A204.1 (cell line): Measurements from ENCODE around the gene GPC2.

Experiments used
- FAIRE-seq: peaks from 2 replicates; lab custom pipeline; 2012; peaks lifted over from hg19 to GRCh38; lab: Jason Lieb, UNC

The GPC2 gene

DNA sequence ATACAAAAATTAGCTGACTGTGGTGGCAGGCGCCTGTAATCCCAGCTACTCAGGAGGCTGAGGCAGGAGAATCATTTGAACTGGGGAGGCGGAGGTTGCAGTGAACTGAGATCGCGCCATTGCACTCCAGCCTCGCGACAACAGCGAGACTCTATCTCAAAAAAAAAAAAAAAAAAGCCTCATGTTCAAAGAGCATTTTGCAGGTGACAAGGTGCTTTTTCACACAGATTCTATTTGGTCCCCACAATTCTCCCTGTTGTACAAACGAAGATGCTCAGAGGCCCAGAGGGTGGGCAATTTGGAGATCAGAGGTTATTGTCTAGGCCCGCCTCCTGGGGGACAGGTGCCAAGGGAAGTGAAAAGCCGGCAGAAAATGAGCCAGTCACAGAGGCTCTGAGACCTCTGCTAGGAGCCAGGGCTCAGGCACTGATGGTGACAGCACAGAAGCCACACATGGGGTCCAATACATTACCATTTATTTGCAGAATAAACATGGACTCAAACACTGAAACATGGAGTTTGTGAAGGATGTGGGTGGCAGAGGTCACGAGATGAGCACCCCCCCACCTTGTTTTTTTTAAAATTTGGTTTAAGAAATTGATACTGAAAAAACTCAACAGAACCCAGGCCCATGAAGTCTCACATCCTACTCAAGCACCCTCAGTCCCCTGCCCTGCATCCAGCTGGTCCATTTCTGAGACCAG lies 7.9 kb downstream of the GPC2 start:
- FAIRE-seq: no peak

DNA sequence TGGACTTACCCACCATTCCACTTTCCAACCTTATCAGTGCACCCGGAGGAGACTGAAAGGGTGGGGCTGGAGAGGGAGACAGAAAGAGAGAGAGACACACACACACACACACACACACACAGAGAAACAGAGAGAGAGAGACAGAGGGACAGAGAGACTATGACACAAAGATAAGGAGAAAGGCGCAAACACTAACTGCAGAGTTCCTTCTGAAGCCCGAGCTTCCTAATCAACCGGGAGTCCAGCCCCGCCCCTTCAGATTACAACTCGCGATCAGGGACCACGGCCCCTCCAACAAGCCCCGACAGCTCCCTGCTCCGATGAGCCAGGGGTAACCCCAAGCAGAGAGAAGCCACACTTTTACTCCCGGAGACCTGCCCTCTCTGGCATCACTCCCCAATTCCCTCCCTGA lies 9.3 kb downstream of the GPC2 start:
- no peak for FAIRE-seq

DNA sequence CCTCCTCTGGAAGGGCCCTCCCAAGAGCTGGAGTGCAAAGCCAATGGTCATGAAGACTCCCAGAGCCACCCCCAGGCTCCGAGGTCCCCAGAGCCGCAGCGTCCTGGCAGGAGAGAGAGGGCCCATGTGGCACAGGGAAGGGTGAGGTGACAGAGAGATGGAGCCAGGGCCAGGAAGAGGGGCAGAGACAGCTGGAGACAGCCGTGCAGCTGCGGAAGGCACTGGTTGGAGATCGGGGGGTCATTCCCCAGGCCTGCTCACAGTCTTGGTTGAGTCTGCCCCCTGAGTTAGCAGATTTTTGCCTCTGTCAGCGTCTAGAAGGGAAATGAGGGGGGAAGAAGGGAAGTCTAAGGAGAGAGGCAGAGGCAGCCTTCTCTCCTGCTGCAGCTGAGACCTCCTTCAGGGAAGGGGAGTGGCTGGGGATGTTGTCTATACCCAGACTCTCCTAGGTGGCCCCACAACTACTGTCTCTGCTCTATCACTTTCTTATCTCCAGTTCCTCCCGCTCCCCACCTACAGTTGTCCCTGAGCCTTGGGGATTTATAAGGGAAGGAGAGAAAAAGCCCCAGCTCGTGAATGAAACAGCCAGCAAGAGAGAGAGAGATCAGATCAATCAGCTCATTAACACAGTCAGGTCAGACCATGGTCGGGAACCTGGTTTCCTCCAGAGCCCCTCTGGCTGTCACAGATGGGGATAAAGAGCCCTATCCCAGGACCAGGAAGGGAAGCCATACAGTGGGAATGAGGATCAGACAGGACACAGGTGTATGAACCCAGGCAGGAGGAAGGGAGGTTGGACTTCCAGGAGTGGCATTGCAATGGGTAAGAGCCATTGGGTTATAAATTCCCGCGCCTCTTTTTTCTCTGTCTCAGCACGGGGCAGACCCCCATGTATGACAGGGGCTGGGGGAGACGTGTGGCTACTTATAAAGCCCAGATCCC lies 9.9 kb downstream of the GPC2 start:
- FAIRE-seq: no peak

DNA sequence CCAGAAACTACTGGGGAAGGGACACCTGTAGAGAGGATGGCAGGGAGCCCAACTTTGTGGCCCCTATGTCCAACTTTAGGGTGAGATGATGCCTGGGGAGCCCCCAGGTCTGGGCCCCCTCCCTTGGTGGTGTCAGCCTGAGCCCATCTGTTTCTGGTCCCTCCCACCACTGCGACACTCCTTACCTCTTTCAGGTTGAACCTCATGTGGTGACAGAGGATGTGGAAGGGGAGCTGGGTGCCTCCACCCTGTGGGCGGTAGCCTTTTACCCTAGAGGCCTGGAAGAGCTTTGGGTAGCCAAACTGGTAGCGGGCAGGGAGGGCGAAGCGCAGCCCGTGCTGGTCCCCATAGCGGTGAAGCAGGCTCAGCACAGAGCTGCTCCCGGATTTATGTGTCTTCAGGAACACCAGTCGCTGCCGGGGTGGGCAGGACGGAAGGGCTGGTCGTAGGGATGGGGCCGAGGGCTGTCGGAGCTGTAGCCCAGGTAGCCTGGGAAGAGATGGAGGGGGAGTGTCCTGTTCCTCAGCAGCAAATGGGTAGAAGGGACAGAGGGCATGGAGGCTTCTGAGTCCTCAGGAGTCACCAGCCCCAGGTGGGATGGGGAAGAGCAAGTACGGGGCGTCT lies 10.8 kb downstream of the GPC2 start:
- no peak for FAIRE-seq

DNA sequence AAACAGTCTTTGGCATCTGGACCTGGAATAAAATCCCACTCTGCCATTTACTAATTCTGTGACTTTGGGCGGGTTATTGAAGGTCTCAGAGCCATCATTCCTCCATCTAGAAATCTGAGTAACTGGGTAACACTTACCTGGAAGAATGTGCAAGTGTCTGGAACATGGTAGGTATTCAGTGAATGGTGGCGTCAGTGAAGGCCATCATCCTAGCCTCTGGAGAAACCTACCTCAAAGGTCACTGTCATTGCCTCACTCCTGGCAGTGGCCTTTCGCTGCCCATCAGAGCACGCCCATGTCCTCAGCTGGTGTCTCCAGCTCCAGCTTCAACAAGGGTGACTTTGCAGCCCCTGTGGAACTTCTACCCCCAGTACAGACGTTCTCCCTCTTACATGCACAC lies 13.3 kb downstream of the GPC2 start:
- FAIRE-seq: no peak

DNA sequence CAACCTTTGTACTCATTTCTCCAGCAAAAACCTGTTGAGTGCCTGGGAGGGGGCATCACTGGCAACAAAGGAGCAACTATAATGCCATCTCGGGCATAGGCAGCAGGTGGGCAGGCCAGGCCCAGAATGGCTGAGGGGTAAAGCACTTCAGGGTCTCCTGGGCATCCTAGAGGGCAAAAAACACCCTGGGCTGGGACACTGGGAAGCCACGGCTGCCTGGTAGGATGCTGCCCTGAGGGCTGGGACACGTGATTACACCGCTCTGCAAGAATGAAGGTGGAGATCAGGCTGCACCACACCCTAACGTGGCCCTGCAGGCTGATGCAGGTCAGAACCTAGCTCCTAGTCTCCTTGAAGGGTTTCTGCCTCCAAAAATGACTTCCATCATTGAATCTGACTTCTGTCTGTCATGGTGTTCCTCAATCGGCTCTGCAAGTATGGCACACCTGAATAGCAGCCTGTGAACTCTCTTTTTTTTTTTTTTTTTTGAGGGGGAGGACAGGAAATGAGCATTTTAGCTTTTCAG lies 14.1 kb downstream of the GPC2 start:
- FAIRE-seq: no peak

DNA sequence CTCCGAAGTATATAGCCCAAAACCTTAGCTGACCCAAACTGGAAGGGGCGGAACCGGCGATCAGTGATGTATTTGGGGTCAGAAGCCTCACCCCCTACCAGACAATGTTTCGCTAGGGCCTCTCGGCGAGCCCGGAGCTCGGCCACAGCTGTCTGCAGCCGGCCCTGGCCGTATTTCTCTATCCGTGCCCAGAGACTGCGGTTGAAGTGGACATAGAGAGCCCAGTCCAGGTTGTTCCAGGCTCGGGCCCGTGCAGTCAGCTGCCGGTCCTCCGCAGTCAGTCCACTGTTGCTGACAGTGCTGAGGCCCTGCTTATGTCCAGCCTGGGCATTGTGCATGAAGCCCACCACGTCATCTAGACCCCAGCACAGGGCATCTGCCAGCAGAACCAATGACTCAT lies 17.1 kb downstream of the GPC2 start:
- no peak for FAIRE-seq

DNA sequence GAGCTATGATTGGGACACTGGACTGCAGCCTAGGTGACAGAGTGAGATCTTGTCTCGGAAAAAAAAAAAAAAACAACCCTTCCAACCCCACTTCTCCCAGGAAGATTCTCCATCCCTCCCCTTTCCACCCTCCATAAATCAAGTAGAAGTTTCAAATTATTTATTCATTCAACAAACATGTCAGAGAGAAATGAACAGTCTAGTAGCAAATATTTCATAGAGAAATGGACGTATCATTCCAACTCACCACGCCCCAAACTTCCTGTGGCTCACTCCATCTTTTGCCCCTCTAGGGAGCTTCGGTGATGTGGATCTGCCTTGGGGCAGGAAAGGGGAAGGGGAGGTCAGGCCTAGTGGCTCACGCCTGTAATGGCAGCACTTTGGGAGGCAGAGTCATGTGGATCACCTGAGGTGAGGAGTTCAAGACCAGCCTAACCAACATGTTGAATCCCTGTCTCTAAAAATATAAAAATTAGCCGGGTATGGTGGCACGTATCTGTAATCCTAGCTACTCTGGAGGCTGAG lies 18.0 kb downstream of the GPC2 start:
- FAIRE-seq: no peak

DNA sequence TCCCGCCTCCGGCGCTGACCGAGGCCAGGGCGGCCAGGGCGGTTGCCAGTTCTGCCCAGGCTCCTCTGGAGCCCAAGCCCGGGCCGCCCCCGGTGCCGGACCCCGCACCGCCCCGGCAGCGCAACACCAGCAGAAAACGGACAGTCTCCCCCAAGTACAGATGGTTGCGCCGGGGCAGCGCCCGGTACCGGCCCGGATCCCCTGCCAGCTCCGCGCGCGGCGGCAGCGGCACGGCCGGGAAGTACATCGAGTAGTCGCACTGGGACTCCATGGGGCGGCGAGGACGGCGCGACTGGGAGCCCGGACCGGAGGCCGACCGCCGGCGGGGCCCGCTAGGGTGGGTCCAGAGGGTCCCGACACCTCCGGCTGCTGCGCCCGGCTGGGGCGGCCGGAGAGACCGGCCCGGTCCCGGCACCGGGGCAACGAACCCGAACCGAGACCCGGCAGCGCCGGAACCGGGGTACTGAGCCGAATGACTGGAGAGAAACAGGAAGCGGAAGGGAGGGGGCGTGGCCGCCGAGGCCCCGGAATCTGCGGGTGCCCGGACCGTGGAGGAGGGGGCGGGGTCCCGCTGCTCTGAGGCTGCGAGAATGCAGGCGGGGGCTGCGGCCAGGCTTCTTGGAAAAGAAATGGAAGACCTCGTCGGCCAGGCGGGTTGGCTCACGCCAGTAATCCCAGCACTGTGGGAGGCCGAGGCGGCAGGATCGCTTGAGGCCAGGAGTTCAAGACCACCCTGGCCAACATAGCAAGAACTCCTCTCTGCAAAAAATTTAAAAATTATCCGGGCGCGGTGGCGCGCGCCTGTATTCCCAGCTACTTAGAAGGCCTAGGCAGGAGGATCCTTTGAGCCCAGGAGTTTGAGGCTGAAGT lies 18.7 kb downstream of the GPC2 start, which contains the start of gene TRAPPC14:
Gene TRAPPC14, minus strand, starts transcription at position 495 of the 870 bp plus-strand sequence. Its CDS starts 224 bp downstream, at position 271.
- no peak for FAIRE-seq

DNA sequence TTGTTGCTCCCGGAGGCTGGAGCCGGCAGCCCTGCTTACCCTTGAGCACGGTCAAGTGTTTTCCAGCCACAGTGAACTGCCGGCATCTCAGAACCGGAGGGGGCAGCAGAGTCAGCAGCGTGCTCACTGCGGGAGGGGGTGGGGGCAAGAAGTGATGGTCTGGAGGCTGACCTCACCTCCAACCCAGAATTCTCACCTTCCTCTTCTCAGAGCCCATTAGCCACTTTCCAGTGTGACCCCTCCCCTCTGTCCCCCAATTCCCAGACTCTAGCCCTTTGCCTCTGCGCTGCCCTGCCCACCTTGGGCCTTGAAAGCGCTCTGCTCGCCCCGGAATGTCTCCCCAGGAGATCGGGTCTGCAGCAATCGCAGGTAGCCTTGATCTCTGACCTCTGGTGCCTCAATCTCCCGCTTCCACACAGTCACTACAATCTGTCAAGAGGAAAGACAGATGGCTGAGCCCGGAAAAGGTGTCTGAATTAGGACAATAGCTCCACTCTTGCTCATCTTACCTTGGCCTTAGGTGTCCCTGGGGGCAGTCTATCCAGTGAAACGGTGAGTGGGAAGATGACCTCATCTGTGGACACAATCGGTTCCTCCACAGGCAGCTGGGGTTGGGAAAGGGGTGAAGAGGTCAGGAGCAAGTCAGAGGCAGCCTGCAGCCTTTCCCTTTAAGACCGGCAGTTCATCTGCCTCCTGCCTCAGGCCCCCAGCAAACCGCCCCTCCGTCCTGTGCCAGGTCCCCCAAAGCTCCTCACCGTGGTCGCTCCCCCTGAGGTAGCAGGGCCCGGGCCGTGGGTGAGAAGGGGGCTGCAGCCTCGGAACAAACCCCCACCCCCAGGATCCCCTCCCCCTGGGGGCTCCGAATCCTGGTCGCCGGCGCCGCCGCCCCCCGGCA lies 19.6 kb downstream of the GPC2 start:
- FAIRE-seq: no peak

DNA sequence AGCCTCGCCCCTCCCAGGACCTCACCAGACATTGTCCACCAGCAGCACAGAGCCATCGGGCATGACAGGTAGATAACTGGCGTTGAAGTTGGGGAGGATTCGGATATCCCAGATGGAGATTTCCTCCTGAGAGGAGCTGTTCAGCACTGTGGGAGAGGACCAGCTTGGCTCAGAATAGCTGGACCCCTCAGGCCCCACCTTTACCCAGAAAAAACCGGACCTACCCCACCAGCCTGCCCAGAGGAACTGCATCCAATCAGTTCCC lies 20.2 kb downstream of the GPC2 start:
- FAIRE-seq: no peak

DNA sequence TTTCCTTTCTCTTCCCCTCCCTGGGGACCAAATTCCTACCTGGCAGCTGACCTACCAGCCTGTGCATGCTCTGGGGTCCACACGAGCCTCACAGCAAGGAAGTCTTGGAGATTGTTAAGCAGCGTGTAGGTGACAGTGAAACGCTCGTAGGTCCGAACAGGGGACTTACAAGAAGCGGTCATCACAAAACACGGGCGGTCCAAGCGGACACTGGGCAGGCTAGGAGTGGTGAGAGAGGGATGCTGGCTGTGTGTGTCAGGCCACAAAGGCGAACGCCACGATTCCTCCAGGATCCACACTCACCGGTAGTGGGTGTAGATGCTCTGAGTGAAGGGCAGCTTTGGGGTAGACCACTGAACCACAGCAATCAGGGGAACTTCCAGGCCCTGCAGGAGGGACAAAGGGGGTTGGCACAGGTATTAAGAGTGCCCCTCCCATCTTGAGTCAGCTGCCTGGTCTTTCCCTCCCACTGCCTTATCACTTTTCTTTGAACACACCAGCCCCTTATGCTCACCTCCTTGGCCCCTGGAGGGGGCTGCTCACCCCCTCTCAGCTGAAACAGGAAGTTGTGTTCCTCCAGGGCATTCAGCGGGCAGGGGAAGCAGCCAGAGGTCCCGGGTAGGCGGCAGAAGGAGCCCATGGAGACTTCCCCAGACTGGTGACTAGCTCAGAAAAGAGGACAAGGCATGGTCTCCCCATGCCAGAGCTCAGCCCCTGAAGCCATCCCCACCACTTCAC lies 20.7 kb downstream of the GPC2 start:
- no peak for FAIRE-seq

DNA sequence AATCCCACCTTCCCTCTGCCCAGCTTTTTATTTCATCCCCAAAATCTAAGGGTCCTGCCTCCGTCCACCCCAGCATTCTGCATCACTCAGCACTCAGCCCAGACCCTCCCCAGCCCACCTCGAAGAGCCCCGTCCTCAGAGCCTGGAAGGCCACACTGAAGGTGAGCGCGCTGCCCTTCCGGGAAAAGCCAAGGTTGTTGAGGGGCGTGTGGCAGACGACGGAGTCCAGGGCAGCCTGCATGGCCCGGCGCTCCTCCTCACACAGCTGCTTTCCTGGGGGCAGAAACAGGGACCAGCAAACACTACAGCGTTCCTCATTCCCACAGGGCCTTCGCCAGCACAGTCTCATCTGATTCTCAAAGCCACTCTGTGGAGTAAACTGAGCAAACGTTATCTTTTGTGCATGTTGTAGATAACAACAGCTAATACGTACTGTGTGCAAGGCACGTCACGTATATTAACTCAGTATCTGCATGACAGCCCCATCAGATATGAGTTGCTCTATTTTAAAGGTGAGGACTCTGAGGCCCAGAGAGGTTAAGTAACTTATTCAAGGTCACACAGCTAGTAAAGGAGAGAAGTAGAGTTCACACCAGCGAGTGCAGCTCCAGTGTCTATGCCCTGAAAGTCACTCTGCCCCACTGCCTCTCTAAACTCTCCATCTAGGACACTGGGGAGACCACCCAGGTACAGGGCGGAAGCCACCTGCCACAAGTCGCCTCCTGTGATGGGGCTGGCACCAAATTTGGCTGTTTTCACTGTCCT lies 21.4 kb downstream of the GPC2 start:
- no peak for FAIRE-seq

DNA sequence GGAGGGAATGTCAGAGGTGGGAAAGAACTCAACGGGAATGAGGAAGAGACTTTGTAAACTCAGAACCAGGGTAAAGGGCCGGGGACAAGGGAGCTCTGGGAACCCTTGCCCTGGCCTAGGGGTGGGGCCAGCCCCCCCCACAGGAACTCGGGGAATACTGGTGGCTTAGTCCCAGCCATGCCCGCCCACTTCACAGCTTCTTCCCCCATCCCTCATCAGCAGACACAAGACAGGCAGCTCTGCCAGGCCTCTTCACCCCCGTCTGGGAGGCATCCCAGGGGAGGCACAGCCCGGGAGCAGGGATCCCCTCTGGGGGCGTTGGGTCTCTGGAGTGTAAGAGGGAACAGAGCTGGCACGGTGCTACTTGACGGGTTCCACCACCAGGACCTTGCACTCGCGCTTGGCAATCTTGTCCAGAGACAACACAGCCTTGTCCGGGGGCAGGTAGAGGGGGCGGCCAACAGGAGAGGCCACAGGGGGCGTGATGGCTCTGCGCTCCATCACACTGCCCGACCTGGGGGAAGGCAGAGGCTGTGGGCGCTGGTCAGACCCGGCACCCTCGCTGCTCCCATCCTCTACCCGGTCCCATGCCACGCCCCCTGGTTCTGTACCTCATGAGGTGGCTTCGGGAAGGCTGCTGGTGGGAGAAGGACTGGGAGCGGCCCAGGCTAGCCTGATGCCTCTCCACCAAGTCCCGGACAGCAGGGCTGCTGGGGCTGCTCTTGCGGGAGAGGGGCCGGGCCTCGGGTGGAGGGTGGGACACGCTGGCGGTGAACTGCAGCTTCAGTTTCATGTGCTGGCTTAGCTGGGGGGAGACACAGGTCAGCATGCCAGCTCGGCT lies 22.3 kb downstream of the GPC2 start:
- no peak for FAIRE-seq

DNA sequence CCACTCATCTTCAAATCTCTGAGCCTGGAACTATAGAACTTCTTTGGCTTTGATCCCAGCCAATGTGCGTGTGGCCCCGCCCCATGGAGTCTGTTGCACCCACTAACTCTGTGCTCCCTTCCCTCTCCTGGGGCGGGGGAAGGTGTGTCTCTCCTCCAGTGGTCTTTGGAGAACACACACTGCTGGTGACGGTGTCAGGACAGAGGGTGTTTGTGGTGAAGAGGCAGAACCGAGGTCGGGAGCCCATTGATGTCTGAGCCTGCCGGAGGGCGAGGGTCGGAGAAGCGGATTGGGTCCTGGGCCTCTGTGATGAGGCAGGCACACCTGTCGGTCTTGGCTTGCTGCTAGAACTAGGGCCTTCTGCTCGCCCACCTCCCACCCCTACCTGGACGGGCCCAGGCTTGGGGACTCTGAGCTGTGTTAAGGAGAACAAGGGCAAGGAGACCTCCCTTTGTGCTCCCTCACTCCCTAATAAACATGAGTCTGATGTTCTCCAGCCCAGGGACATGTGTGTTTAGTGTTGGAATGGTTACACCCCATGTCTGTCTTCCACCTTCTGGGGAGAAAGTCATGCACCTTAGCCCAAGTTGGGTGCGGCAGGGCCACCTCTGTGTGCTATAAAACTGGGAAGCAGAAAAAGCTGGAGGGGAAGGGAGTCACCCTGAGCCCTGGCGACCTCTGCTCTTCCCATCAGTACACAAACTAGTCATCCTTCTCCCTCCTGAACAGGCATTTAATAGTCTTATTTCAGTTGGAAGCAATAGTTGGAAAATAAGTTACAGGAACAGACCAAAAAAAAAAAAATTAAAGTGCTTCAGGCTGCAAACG lies 23.3 kb downstream of the GPC2 start:
- no peak for FAIRE-seq

DNA sequence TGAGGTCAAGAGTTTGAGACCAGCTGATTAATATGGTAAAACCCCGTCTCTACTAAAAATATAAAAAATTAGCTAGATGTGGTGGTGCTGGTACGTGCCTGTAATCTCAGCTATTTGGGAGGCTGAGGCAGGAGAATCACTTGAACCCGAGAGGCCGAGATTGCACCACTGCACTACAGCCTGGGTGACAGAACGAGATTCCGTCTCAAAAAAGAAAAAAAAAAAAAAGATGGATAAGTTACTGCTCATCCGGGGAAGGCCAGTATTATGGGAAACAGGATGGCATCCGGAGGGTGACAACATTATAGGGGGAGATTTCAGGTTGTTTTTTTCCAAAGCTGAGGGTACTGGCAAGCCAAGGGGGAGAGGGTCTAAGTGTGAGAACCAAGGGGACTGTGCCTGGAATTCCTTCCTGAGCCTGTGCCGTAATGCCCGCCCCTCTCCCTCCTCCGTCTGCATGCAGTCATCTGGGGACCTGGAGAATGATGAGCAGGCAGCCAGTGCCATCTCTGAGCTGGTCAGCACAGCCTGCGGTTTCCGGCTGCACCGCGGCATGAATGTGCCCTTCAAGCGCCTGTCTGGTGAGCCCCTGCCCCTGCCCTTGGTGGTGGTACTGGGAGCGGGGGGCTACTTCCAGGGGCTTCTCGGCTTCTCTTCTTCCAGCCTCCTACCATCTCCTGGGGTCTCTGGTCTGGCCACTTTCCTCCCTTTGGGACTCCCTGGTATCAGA lies 24.1 kb downstream of the GPC2 start:
- no peak for FAIRE-seq

DNA sequence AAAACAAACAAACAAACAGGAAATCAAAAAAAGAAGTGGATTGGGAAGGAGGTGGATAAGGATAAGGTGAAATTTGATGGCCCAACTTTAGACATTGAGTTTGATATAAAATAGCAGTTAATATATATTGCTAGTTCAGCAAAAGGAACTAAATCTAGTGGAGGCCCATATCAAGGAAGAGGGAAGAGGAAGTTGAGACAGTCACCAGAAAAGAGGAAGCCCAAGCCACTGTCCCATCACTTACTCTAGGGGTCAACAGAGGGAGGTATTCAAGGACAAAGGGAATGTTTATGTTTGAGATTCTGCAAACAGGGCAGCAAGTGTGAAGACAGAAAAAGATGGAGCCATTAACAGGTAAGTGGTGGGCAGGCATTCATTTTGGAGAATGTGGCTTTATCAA lies 24.8 kb downstream of the GPC2 start:
- FAIRE-seq: no peak
